Right lobe of liver (tissue), 6 donors: ENCODE measurements around the gene ADAMTSL2. TPM values are rescaled to one million over a fixed set of nuclear protein-coding genes. Genes with fewer than 3 reads are reported as not detected.

Source experiments
- ATAC-seq, 4 donors: fragments of 200-7000 bp; cut with Tn5 transposase; one replicate each; pipeline ENCODE4 v1.9.1; 2020; ENCODE audit warnings: mild to moderate bottlenecking in 4 of 4, moderate library complexity in 4 of 4
- DNase-seq, 3 donors: peaks; one replicate each; pipeline ENCODE4 v3.0.0-alpha.2; 2020
- H3K27ac ChIP-seq, 3 donors: fragments of 200-600 bp; one replicate each; pipeline ENCODE4 v1.8.0; 2022
- H3K27me3 ChIP-seq, 2 donors: fragments of 200-600 bp; one replicate each; pipeline ENCODE4 v1.8.0; 2022
- H3K36me3 ChIP-seq, 4 donors: fragments of 200-600 bp; sonication (generic) in 1 of 4; one replicate each; pipeline versions ENCODE4 v1.5.1 to v1.8.0; 2017 to 2022; ENCODE audit warnings: control low read depth in 1 of 4
- H3K4me1 ChIP-seq, 4 donors: fragments of 200-600 bp; sonication (generic) in 1 of 4; one replicate each; pipeline versions ENCODE4 v1.5.1 to v1.8.0; 2017 to 2022; ENCODE audit warnings: control low read depth in 1 of 4
- H3K4me3 ChIP-seq, 3 donors: fragments of 200-600 bp; one replicate each; pipeline ENCODE4 v1.8.0; 2022
- H3K9me3 ChIP-seq, 4 donors: fragments of 200-600 bp; sonication (generic) in 1 of 4; one replicate each; pipeline versions ENCODE4 v1.5.1 to v1.8.0; 2017 to 2022; ENCODE audit warnings: control low read depth in 1 of 4
- POLR2A ChIP-seq: fragments of 450-650 bp; IDR thresholded peaks from one replicate; pipeline ENCODE4 v1.6.1; 2017; ENCODE audit warnings: antibody characterized with exemption, mild to moderate bottlenecking
- WGBS: methylation state at CpG from one replicate; pipeline ENCODE4 v1.1.6; 2018; ENCODE audit warnings: low coverage, low lambda C conversion rate; ENCODE audit not compliant: insufficient coverage; ENCODE audit errors: missing lambda C conversion rate; 5-methylcytosine and 5-hydroxymethylcytosine counted together
- intact Hi-C, 2 donors: fragments of 100-400 bp; cut with DNase I; formaldehyde crosslinking; loops; one replicate each; pipeline versions ENCODE4 v1.11.2 to v1.14.1; 2022
- total RNA-seq, 6 experiments: library from RNA; depleted of rRNA in 2 of 6; stranded (reverse); fragments of >200 nt in 2 of 6; fragmentation: NEBNext Ultra II Directional in 3 of 6; extraction: Animal tissue kit (Norgen Biotek cat#: 25700) in 3 of 6; gene quantifications; one replicate each; pipeline versions ENCODE4 v1.1.0 to v1.2.4, GENCODE V29; 2016 to 2023
- TF ChIP-seq, protein P1 (sequence below), 4 donors: fragments of 200-600 bp in 3 of 4; fragments of 450-650 bp in 1 of 4; IDR thresholded peaks; one replicate each; pipeline versions ENCODE4 v1.5.1 to v1.8.0; 2016 to 2022; ENCODE audit warnings: antibody characterized with exemption in 4 of 4, mild to moderate bottlenecking in 2 of 4
- donor health status: DM: no; HTN: yes; CAD: no.
- donor health status: DM: no; HTN: no; CAD: no.
- donor health status: DM: no; HTN: no; CAD: no.
- donor health status: DM: no; HTN: yes; CAD: no.
- donor health status: DM: no; HTN: yes; CAD: no.

Gene ADAMTSL2
- total RNA-seq, 6 experiments from 2014 or later: 9.2 to 24.8 (median 12.7) TPM

DNA sequence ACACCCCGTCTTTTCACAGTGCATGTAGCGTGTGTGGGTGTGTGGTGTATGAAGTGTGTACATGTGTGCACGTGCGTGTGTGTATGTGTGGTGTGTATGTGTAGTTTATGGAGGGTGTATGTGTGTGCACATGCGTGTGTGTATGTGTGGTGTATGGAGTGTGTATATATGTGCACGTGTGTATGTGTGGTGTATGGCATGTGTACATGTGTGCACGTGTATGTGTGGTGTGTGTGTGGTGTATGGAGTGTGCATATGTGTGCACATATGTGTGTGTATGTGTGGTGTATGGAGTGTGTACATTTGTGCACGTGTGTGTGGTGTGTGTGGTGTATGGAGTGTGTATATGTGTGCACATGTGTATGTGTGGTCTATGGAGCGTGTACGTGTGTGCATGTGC is 22.9 kb upstream of the ADAMTSL2 start:
- H3K4me3 ChIP-seq: no peak overlapping the region
- H3K27ac ChIP-seq: no peak overlapping the region
- WGBS: 89% methylated on average over 10 of the region's 10 CpGs
- TF ChIP-seq, protein P1, sequence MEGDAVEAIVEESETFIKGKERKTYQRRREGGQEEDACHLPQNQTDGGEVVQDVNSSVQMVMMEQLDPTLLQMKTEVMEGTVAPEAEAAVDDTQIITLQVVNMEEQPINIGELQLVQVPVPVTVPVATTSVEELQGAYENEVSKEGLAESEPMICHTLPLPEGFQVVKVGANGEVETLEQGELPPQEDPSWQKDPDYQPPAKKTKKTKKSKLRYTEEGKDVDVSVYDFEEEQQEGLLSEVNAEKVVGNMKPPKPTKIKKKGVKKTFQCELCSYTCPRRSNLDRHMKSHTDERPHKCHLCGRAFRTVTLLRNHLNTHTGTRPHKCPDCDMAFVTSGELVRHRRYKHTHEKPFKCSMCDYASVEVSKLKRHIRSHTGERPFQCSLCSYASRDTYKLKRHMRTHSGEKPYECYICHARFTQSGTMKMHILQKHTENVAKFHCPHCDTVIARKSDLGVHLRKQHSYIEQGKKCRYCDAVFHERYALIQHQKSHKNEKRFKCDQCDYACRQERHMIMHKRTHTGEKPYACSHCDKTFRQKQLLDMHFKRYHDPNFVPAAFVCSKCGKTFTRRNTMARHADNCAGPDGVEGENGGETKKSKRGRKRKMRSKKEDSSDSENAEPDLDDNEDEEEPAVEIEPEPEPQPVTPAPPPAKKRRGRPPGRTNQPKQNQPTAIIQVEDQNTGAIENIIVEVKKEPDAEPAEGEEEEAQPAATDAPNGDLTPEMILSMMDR (IDR thresholded peaks at IDR 0.05): no peak
- TF ChIP-seq POLR2A: no peak
- H3K9me3 ChIP-seq: no peaks in the 10 kb centered on the region
- DNase-seq (no peak), ATAC-seq (no peak)
- no peaks in the 10 kb centered on the region for H3K36me3 ChIP-seq
- H3K27me3 ChIP-seq: no peaks in the 10 kb centered on the region
- peaks cover 0 to 26% (median 11%) of the 10 kb centered on the region in 4 donors for H3K4me1 ChIP-seq
- intact Hi-C loops: no loop called here

DNA sequence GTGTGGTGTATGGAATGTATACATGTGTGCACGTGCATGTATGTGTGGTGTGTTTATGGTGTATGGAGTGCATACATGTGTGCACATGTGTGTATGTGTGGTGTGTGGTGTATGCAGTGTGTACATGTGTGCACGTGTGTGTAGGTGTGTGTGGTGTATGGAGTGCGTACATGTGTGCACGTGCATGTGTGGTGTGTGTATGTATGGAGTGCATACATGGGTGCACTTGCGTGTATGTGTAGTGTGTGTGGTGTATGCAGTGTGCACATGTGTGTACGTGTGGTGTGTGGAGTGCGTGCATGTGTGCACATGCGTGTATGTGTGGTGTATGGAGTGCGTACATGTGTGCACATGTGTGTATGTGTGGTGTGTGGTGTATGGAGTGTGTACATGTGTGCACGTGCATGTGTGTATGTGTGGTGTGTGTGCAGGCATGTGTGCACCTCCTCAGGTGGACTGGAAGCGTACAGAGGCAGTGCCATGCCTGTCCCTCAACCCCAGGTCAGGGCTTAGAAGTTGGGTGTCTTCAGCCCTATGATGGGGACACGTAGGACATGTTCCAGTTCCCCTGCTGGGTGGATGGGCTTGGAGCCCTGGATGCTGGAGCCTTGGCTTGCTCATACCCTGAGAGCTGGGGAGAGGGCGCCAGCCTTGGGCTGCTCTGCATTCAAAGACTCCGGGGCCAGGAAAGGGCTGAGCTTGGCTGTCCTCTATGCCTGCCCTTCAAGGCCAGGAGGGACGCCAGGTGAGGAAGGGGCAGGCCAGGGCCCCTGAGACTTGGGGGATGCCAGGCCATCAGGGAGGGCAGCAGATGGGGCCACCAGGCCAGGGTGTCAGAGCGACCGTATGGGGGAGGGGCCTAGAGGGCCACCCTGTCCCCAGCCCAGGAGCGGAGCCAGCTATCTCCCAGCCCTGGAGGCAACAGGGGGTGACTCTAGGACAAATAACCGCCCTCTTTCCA is 22.0 kb upstream of the ADAMTSL2 start:
- intact Hi-C loops: no loop called here

DNA sequence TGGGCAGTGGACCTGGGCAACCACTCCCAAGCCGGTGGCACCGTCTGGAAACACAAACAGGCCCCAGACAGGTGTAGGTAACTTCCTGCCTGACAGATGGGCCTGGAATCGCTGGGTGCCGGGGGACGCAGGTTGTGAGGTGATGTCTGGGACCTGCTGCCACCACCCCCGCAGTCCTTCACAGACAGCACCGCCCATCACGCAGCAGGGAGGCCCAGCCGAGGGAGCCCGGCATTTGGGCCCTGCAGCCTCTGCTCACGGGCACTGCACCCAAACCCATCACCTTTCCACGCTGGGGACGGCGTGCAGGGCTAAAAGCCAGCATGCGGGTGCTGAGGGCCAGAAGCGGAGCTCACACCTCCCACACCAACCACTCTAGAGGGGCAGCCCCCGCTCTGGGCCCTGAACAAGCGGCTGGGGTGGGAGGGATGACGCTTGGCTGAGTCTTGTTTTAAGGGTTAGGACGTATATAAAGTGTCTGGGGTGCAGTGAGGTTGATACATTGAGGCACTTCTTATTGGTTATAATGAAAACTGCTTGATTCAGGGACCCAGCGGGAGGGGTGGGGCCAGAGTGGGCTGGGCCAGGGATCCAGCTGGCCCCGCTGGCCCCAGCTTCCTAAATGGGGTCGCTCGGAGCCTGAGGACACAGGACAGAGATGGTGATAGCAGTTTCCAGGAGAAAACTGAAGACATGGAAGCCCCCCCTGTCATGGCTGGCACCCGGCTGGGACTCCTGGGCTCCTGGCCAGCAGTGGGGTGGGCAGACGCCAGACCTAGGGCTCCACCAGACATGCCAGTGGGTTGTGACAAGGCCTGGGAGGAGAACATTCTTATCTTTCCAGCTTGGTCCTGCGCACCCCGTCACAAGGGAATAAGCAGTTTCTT is 21.0 kb upstream of the ADAMTSL2 start:
- H3K27me3 ChIP-seq: no peaks in the 10 kb centered on the region
- no peaks in the 10 kb centered on the region for H3K9me3 ChIP-seq
- intact Hi-C loops: no loop called here
- DNase-seq (no peak), ATAC-seq (no peak)
- no peaks in the 10 kb centered on the region for H3K36me3 ChIP-seq
- 95% methylated on average over 4 of the region's 28 CpGs for WGBS
- no peak overlapping the region for H3K27ac ChIP-seq
- peaks cover 0 to 15% (median 5%) of the 10 kb centered on the region in 4 donors for H3K4me1 ChIP-seq
- TF ChIP-seq POLR2A: no peak
- TF ChIP-seq, protein P1 (IDR thresholded peaks at IDR 0.05): no peak
- no peak overlapping the region for H3K4me3 ChIP-seq

More for the DNA sequence above, 22.0 kb upstream of the ADAMTSL2 start:
- Histone ChIP-seq H3K9me3 (no peaks in the 10 kb centered on the region), H3K36me3 (no peaks in the 10 kb centered on the region), H3K27ac (no peak overlapping the region), H3K4me1 (peaks cover 0 to 17% (median 7%) of the 10 kb centered on the region in 4 donors), H3K27me3 (no peaks in the 10 kb centered on the region), H3K4me3 (no peak overlapping the region)
- TF ChIP-seq, protein P1 (IDR thresholded peaks at IDR 0.05): no peak
- TF ChIP-seq POLR2A: no peak
- 90% methylated on average over 10 of the region's 19 CpGs for WGBS
- ATAC-seq (no peak), DNase-seq (no peak)

DNA sequence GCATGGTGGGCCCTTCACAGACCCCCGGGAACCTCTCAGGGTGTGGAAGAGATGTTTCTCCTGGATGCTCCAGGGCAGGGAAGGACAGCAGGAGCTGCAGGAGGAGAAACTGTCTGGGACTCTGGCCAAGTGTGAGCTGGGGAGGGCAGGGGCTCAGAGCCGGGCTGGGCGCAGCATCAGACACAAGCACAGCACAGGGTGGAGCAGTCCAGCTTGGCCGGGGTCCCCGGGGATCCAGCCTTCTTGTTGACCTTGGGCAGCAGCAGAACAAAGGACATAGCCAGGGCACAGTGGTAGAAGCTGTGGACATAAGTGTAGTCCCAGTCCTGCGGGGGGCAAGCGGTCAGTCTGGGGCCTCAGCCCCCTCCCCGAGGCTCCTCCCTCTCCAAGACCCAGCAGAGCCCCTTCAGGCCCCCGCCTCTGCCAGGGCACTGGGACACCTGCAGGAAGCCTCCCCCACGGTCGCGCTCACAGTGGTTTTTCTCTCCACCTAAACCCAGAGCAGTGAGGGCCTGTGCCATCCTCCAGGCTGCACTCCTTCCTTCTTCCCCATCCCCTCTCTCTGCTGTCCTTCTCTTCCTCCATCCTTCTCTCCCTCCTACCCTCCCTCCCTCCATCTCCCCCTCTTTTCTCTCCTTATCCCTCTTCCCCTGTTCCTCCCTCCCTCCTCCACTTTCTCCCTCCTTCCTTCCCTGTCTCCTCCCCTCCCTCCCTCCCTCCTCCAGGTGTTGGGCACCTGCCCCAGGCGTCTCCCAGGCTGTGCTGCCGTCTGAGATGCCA is 19.9 kb upstream of the ADAMTSL2 start:
- H3K9me3 ChIP-seq: no peaks in the 10 kb centered on the region
- H3K27ac ChIP-seq: no peak overlapping the region
- no peaks in the 10 kb centered on the region for H3K36me3 ChIP-seq
- intact Hi-C loops: no loop called here
- ATAC-seq: no peak
- peaks cover 0 to 5% (median under 1%) of the 10 kb centered on the region in 4 donors for H3K4me1 ChIP-seq
- no peak for DNase-seq
- WGBS: 42% methylated on average over 12 of the region's 14 CpGs
- TF ChIP-seq POLR2A: no peak
- TF ChIP-seq, protein P1 (IDR thresholded peaks at IDR 0.05): no peak
- no peak overlapping the region for H3K4me3 ChIP-seq
- H3K27me3 ChIP-seq: no peaks in the 10 kb centered on the region
